Measurements from ENCODE around the gene NPPB. TPM values are rescaled to one million over a fixed set of nuclear protein-coding genes. Genes with fewer than 3 reads are reported as not detected.

NPPB gene
- total RNA-seq, 1 donor from 2014 or later: not detected

- intact Hi-C loops (cut with micrococcal nuclease): loop anchor here (5.0 kb wide), 1 partner anchor 38 kb away; no protein-coding TSS in a partner anchor
- H3K36me3 Mint-ChIP-seq (ENCODE audit: low read depth): no peaks in the 10 kb centered on the region
- no peaks in the 10 kb centered on the region for H3K4me1 Mint-ChIP-seq
- no peak overlapping the region for H3K4me3 Mint-ChIP-seq
- DNase-seq: peak; percentile 92
- no peak overlapping the region for H3K27ac Mint-ChIP-seq
- H3K27me3 Mint-ChIP-seq: peaks cover 47% of the 10 kb centered on the region
- H3K9me3 Mint-ChIP-seq: no peaks in the 10 kb centered on the region
These were observed 475 bp upstream of the NPPB start for GRCh38 chr1:11858968-11859871.

DNA sequence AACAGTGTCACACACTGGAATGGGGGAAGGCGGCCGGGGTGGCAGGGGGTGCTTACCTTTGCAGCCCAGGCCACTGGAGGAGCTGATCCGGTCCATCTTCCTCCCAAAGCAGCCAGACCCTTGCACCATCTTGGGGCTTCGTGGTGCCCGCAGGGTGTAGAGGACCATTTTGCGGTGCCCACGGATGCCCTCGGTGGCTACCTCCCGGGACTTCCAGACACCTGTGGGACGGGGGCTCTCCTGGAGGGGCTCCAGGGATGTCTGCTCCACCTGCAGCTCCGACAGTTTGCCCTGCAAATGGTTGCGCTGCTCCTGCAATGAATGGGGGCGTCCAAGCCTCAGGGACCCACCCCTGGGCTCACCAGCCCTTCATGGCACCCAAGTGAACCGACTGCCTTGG, 587 bp downstream of the NPPB start:
- Mint-ChIP-seq H3K36me3 (ENCODE audit: low read depth) (no peaks in the 10 kb centered on the region), H3K4me3 (no peak overlapping the region), H3K27ac (no peak overlapping the region), H3K4me1 (no peaks in the 10 kb centered on the region), H3K9me3 (no peaks in the 10 kb centered on the region), H3K27me3 (peaks cover 48% of the 10 kb centered on the region)
- intact Hi-C loops (cut with micrococcal nuclease): loop anchor here (5.0 kb wide), 1 partner anchor 39 kb away; no protein-coding TSS in a partner anchor
- no peak for DNase-seq

GRCh38 chr1:11857164-11857851, 1.4 kb downstream of the NPPB start:
- H3K36me3 Mint-ChIP-seq (ENCODE audit: low read depth): no peaks in the 10 kb centered on the region
- no peak overlapping the region for H3K27ac Mint-ChIP-seq
- no peak for DNase-seq
- H3K4me1 Mint-ChIP-seq: no peaks in the 10 kb centered on the region
- no peak overlapping the region for H3K4me3 Mint-ChIP-seq
- intact Hi-C loops (cut with micrococcal nuclease): loop anchor here (5.0 kb wide), 1 partner anchor 40 kb away; no protein-coding TSS in a partner anchor
- H3K27me3 Mint-ChIP-seq: peaks cover 48% of the 10 kb centered on the region
- no peaks in the 10 kb centered on the region for H3K9me3 Mint-ChIP-seq

DNA sequence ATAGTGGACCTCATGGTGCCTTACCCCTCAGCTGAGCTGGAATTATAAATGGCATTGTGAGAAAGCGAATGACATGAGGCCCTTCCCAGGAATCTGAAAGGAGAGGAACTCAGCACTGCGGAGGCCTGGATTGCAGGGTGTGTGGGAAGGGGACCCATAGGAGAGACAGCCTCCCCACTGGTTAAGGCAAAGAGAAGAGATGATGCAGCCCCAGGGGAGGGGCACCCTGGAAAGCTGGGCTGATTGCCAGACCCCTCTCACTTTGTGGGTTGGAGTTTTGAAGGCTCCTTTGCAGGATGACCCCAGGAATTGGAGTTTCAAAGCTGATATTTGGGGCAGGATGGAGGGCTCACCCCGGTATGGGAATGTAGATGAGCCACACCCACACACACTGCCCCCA, 2.0 kb downstream of the NPPB start:
- Mint-ChIP-seq H3K36me3 (ENCODE audit: low read depth) (no peaks in the 10 kb centered on the region), H3K4me1 (no peaks in the 10 kb centered on the region), H3K27ac (no peak overlapping the region), H3K4me3 (no peak overlapping the region), H3K27me3 (peaks cover 46% of the 10 kb centered on the region), H3K9me3 (no peaks in the 10 kb centered on the region)
- DNase-seq: no peak
- intact Hi-C loops (cut with micrococcal nuclease): loop anchor here (5.0 kb wide), 1 partner anchor 41 kb away; no protein-coding TSS in a partner anchor

GRCh38 chr1:11855430-11855829, 3.3 kb downstream of the NPPB start:
- no peak overlapping the region for H3K27ac Mint-ChIP-seq
- no peak for DNase-seq
- intact Hi-C loops (cut with micrococcal nuclease): loop anchor here (5.0 kb wide), 1 partner anchor 42 kb away; no protein-coding TSS in a partner anchor
- no peaks in the 10 kb centered on the region for H3K4me1 Mint-ChIP-seq
- H3K9me3 Mint-ChIP-seq: no peaks in the 10 kb centered on the region
- H3K36me3 Mint-ChIP-seq (ENCODE audit: low read depth): no peaks in the 10 kb centered on the region
- H3K27me3 Mint-ChIP-seq: peaks cover 42% of the 10 kb centered on the region
- H3K4me3 Mint-ChIP-seq: no peak overlapping the region

DNA sequence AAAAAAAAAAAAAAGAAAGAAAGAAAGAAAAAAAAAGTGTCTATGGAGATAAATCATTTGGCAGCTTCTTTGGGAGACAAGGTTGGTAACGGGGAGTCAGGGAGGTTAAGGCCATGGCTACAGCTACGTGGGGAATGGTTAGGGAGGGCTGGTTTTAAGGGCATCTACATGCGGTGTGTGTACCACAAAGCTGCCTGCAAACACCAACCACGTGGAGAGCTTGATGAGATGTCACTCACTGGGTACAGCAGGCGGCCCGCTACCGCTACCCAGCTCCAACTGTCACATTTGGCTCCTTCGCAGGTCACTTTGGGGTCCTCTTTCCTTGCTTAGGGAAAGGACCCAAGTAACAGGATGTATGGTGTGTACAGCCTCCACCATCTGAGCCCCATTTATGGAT, 4.2 kb downstream of the NPPB start:
- H3K27ac Mint-ChIP-seq: no peak overlapping the region
- peaks cover 36% of the 10 kb centered on the region for H3K27me3 Mint-ChIP-seq
- no peaks in the 10 kb centered on the region for H3K36me3 Mint-ChIP-seq (ENCODE audit: low read depth)
- intact Hi-C loops (cut with micrococcal nuclease): no loop called here
- no peak overlapping the region for H3K4me3 Mint-ChIP-seq
- no peak for DNase-seq
- H3K4me1 Mint-ChIP-seq: no peaks in the 10 kb centered on the region
- no peaks in the 10 kb centered on the region for H3K9me3 Mint-ChIP-seq

- Mint-ChIP-seq H3K36me3 (ENCODE audit: low read depth) (no peaks in the 10 kb centered on the region), H3K4me1 (no peaks in the 10 kb centered on the region), H3K4me3 (no peak overlapping the region), H3K27me3 (peaks cover 16% of the 10 kb centered on the region), H3K27ac (no peak overlapping the region), H3K9me3 (no peaks in the 10 kb centered on the region)
- intact Hi-C loops (cut with micrococcal nuclease): no loop called here
- DNase-seq: no peak
These were observed 7.6 kb downstream of the NPPB start for GRCh38 chr1:11851180-11851579.

GRCh38 chr1:11850156-11850555, 8.6 kb downstream of the NPPB start:
- peaks cover 16% of the 10 kb centered on the region for H3K27me3 Mint-ChIP-seq
- H3K4me1 Mint-ChIP-seq: peaks cover 2% of the 10 kb centered on the region
- no peak overlapping the region for H3K4me3 Mint-ChIP-seq
- peaks cover 3% of the 10 kb centered on the region for H3K36me3 Mint-ChIP-seq (ENCODE audit: low read depth)
- DNase-seq: no peak
- intact Hi-C loops (cut with micrococcal nuclease): no loop called here
- H3K9me3 Mint-ChIP-seq: no peaks in the 10 kb centered on the region
- no peak overlapping the region for H3K27ac Mint-ChIP-seq

- peaks cover 10% of the 10 kb centered on the region for H3K36me3 Mint-ChIP-seq (ENCODE audit: low read depth)
- H3K4me1 Mint-ChIP-seq: peaks cover 2% of the 10 kb centered on the region
- H3K4me3 Mint-ChIP-seq: no peak overlapping the region
- DNase-seq: no peak
- no peak overlapping the region for H3K27ac Mint-ChIP-seq
- peaks cover 14% of the 10 kb centered on the region for H3K27me3 Mint-ChIP-seq
- H3K9me3 Mint-ChIP-seq: no peaks in the 10 kb centered on the region
- intact Hi-C loops (cut with micrococcal nuclease): no loop called here
These were observed 10.4 kb downstream of the NPPB start for GRCh38 chr1:11848373-11848700.

- Mint-ChIP-seq H3K9me3 (no peaks in the 10 kb centered on the region), H3K4me3 (no peak within 1 kb of the TSS), H3K27ac (no peak within 1 kb of the TSS), H3K36me3 (ENCODE audit: low read depth) (peaks cover 10% of the 10 kb centered on the region), H3K27me3 (peaks cover 10% of the 10 kb centered on the region), H3K4me1 (peaks cover 2% of the 10 kb centered on the region)
- no peak for DNase-seq
- intact Hi-C loops (cut with micrococcal nuclease): no loop called here
These were observed 10.9 kb downstream of the NPPB start, which contains the start of gene NPPA for GRCh38 chr1:11847667-11848372. TSS of gene NPPA (minus strand) at chr1:11847783. CDS start at chr1:11847684, 99 bp downstream.

DNA sequence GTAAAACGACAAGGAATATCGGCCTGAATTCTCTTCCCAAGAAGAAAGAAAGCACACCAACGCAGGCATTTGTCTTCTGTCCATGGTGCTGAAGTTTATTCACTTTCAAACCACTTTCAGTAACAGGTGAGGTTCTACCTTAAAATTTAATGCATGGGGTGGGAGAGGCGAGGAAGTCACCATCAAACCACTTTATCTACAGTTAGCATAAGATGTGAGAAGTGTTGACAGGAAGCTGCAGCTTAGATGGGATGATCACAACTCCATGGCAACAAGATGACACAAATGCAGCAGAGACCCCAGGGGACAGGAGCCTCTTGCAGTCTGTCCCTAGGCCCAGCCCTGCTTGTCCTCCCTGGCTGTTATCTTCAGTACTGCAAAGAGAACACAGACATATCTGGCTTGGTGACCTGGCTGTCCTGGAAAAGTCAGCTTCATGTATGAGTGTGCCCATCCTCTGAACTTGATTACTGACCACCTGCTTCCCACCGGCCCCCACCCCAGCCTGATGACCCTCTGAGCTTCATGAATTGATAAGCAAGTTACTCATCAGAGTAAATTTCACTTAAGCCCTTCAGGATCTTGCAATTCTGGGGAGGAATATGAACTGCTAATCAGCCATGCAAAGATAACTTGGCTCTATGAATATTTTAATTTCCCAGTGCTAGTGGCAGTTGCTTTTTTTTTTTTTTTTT, 13.0 kb downstream of the NPPB start:
- peaks cover 3% of the 10 kb centered on the region for H3K27me3 Mint-ChIP-seq
- DNase-seq: peak; percentile 60
- intact Hi-C loops (cut with micrococcal nuclease): no loop called here

DNA sequence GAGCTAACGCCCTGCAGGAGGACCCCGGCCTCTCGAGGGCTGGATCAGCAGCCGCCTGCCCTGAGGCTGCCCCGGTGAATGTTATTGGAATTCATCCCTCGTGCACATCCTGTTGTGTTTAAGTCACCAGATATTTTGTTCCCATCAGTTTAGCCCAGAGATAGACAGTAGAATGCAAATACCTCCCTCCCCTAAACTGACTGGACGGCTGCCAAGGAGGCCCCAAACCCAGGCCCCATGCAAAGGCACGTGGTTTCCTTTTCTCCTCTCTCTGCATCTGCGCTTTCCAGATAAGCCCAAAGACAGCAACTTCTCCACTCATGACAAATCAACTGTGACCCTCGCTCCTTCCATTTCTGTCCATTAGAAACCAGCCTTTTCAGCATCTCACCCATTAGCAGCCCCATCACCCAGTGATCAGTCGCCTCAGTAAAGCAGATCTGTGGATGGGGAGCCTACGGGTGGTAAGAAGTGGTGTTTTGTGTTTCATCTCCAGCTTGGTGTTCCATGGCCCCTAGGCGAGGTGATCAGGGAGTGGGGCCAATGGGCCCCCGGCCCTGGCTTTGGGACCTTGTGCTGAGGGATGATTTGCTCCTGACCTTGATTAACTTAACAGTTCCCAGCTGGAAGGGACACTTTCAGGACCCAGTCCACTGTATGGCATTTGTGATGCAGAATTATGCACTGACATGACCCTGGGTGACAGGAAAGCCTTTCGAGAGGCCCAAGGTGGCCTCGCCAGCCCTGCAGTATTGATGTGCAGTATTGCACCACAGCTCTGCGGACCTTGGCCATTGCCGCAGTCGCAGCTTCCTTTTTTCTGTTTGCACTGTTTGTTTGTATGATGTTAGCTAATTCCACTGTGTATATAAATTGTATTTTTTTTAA, 16.3 kb downstream of the NPPB start:
- peaks cover 33% of the 10 kb centered on the region for H3K36me3 Mint-ChIP-seq (ENCODE audit: low read depth)

More for the DNA sequence above, 13.0 kb downstream of the NPPB start:
- H3K4me1 Mint-ChIP-seq: peaks cover 2% of the 10 kb centered on the region
- no peaks in the 10 kb centered on the region for H3K9me3 Mint-ChIP-seq
- peaks cover 20% of the 10 kb centered on the region for H3K36me3 Mint-ChIP-seq (ENCODE audit: low read depth)
- no peak overlapping the region for H3K4me3 Mint-ChIP-seq
- H3K27ac Mint-ChIP-seq: no peak overlapping the region

More for the DNA sequence above, 16.3 kb downstream of the NPPB start:
- no peak overlapping the region for H3K4me3 Mint-ChIP-seq
- intact Hi-C loops (cut with micrococcal nuclease): no loop called here
- no peaks in the 10 kb centered on the region for H3K9me3 Mint-ChIP-seq
- DNase-seq: no peak
- no peaks in the 10 kb centered on the region for H3K27me3 Mint-ChIP-seq
- no peak overlapping the region for H3K27ac Mint-ChIP-seq
- H3K4me1 Mint-ChIP-seq: peaks cover 6% of the 10 kb centered on the region

All from activated CD4-positive, alpha-beta T cell treated with anti-CD3 and anti-CD28 coated beads, Interleukin-2, amount 10 ng/mL, durations not matched to agents 24 days and 14 days (primary cell).